GM20000 (cell line): ENCODE measurements around the gene MPRIP.
A peak's percentile ranks its signal among the peaks of the same experiment; 100 is the strongest.

ENCODE experiments used
- DNase-seq: peaks from one replicate; pipeline ENCODE4 v3.0.0; 2012; ENCODE audit warnings: low spot score
- TF ChIP-seq, protein P1 (sequence below): IDR thresholded peaks from 2 replicates; pipeline ENCODE4 v1.5.1; 2012; ENCODE audit warnings: mild to moderate bottlenecking, control low read depth; ENCODE audit errors: extremely low read depth, missing control alignments

Gene MPRIP

GRCh38 chr17:17041018-17041521 lies 1.2 kb upstream of the MPRIP start:
- DNase-seq: no peak
- TF ChIP-seq, protein P1, sequence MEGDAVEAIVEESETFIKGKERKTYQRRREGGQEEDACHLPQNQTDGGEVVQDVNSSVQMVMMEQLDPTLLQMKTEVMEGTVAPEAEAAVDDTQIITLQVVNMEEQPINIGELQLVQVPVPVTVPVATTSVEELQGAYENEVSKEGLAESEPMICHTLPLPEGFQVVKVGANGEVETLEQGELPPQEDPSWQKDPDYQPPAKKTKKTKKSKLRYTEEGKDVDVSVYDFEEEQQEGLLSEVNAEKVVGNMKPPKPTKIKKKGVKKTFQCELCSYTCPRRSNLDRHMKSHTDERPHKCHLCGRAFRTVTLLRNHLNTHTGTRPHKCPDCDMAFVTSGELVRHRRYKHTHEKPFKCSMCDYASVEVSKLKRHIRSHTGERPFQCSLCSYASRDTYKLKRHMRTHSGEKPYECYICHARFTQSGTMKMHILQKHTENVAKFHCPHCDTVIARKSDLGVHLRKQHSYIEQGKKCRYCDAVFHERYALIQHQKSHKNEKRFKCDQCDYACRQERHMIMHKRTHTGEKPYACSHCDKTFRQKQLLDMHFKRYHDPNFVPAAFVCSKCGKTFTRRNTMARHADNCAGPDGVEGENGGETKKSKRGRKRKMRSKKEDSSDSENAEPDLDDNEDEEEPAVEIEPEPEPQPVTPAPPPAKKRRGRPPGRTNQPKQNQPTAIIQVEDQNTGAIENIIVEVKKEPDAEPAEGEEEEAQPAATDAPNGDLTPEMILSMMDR: no peak

DNA sequence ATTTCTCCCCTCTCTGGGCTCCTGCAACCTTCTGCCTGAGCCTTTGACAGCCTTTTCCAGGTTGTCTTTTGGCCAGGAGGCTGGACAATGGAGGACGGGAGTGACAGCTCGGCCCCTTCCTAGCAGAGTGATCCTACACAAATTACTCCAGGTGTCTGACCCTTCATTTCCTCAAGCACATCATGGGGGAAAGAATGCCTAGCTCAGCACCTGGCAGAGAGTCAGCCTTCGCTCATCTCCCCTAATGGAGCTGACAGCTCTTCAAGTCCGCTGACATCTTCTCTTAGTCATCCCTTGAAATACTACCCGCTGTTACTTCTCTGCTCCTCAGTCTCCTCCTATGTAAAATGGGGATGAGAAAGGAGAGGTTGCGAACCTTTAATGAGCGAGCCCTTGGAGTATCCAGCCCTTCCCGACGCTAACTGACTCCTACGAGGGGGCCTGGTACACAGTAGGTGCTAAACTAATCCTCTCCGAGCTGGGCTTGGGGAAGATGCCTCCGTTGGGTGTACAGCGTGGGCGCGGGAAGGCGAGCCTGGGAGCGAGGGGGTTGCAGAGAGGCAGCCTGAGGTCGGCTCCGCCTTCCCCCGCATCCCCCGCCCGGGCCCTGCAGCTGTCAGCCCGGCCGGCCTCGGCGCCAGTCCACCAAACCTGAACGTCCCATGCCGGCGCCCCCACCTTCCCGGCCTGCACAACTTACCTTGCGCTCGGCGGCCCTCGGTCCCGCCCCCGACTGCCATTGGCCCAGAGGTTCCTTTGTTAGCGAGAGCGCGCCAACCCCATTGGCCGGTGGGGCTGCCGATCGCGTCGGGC lies 480 bp upstream of the MPRIP start:
- DNase-seq: peak; percentile 100
- TF ChIP-seq, protein P1: no peak

DNA sequence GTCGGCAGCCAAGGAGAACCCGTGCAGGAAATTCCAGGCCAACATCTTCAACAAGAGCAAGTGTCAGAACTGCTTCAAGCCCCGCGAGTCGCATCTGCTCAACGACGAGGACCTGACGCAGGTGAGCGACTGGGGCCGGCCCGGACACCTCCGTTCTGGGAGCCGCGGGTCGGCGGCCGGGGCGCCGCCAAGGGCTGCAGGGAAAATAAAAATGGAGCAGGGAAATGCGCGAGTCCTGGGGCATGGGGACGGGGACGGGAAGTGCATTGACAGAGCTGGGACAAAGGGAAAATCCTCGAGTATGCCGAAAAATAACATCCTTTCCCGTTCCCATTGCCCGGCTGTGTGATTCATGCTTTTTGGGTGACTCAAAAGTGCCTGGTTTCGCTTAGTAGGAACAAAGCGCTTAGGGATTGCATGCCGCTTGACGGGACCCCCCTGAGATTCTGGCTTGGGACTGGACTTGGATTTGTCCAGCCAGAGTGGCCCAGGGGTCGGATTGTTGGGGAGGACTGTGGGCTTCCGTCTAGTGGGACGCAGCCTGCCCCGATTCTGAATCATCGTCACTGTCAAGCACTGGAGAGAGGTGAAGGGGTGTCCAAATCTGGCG lies 699 bp downstream of the MPRIP start:
- DNase-seq: no peak

DNA sequence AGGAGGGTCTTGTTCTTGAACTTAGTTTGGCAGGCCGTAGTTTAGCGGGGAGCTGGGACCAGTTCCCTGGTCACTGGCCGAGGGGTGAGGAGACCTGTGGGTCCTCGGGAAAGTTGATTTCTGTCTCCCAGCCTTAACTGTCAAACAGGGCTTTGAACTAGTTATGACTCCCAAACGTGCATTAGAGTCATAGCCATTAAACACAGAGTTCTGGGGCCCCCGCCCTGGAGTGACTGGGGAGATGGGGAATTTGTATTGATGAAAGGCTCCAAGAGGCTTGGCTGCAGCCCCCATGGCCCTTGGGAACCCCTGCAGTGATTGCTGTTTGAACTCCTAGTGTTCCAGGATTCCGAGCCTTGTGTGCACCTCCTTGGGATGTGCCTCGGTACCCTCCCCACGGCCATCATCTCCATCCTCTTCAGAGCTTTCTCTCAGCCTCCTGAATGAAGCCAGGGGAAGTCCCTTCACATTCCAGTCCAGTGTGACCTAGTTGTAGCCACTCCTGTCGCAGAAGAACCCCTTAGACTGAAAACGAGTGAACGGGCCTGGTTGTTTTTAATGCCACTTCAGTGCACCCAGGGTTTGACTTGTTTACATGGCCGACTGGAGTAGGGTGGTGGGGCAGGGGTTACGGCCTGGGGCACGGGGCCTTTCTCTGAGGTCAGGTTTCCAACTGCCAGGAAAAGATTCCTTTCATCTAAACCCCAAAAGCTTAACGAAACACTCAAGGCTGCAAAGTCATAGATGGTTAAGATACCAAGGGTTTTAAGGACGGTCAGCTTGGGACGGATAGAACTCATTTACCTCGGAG lies 1.4 kb downstream of the MPRIP start:
- TF ChIP-seq, protein P1: no peak
- DNase-seq: peak; percentile 45

More for the DNA sequence above, 699 bp downstream of the MPRIP start:
- TF ChIP-seq, protein P1: no peak

- peak; percentile 53 for DNase-seq
Measured at GRCh38 chr17:17044846-17045561, 2.7 kb downstream of the MPRIP start.

GRCh38 chr17:17048106-17048505 lies 5.8 kb downstream of the MPRIP start:
- TF ChIP-seq, protein P1: no peak

More at GRCh38 chr17:17044846-17045561, 2.7 kb downstream of the MPRIP start:
- TF ChIP-seq, protein P1: no peak

More at GRCh38 chr17:17048106-17048505, 5.8 kb downstream of the MPRIP start:
- no peak for DNase-seq
